Activated CD8-positive, alpha-beta T cell treated with anti-CD3 and anti-CD28 coated beads for 36 hours (primary cell): ENCODE results near the gene FSTL4. TPM values are rescaled to one million over a fixed set of nuclear protein-coding genes. Genes with fewer than 3 reads are reported as not detected.

Experiments
- ATAC-seq: fragments of 200-7000 bp; cut with Tn5 transposase; one replicate; pipeline ENCODE4 v1.10.0; 2021; ENCODE audit warnings: mild to moderate bottlenecking, moderate library complexity
- CTCF ChIA-PET: fragments of 350-600 bp; sonication (Branson Sonifier 250); formaldehyde crosslinking; loops from one replicate; lab custom pipeline; 2021; ENCODE audit warnings: antibody characterized with exemption; lab: Charles Lee
- POLR2A ChIA-PET: fragments of 350-600 bp; sonication (Branson Sonifier 250); formaldehyde crosslinking; loops from one replicate; lab custom pipeline; 2021; ENCODE audit warnings: antibody characterized with exemption; lab: Charles Lee
- DNase-seq: peaks from one replicate; pipeline ENCODE4 v3.0.0-alpha.2; 2020
- H3K27ac Mint-ChIP-seq: one replicate; pipeline ENCODE4 v1.8.0; 2021; ENCODE audit warnings: mild to moderate bottlenecking, mixed read lengths
- H3K27me3 Mint-ChIP-seq: one replicate; pipeline ENCODE4 v1.8.0; 2021; ENCODE audit warnings: mixed read lengths
- H3K36me3 Mint-ChIP-seq: one replicate; pipeline ENCODE4 v1.8.0; 2021; ENCODE audit warnings: low read depth, mixed read lengths
- H3K4me1 Mint-ChIP-seq: one replicate; pipeline ENCODE4 v1.8.0; 2021; ENCODE audit warnings: low read depth, mixed read lengths
- H3K4me3 Mint-ChIP-seq: one replicate; pipeline ENCODE4 v1.8.0; 2021; ENCODE audit warnings: mild to moderate bottlenecking, moderate library complexity, mixed read lengths
- H3K9me3 Mint-ChIP-seq: one replicate; pipeline ENCODE4 v1.8.0; 2021; ENCODE audit warnings: mixed read lengths
- CTCF ChIP-seq: fragments of 200-600 bp; IDR thresholded peaks from one replicate; pipeline ENCODE4 v1.8.0; 2022; ENCODE audit warnings: antibody characterized with exemption, mild to moderate bottlenecking
- intact Hi-C: fragments of 100-400 bp; cut with micrococcal nuclease; formaldehyde crosslinking; loops from one replicate; pipeline ENCODE4 v1.10.0; 2022
- total RNA-seq, 2 experiments: library from RNA; stranded (reverse); gene quantifications; one replicate each; pipeline ENCODE4 v1.2.3, GENCODE V29; 2021

The FSTL4 gene
- total RNA-seq, 2 experiments from 2014 or later = not detected

DNA sequence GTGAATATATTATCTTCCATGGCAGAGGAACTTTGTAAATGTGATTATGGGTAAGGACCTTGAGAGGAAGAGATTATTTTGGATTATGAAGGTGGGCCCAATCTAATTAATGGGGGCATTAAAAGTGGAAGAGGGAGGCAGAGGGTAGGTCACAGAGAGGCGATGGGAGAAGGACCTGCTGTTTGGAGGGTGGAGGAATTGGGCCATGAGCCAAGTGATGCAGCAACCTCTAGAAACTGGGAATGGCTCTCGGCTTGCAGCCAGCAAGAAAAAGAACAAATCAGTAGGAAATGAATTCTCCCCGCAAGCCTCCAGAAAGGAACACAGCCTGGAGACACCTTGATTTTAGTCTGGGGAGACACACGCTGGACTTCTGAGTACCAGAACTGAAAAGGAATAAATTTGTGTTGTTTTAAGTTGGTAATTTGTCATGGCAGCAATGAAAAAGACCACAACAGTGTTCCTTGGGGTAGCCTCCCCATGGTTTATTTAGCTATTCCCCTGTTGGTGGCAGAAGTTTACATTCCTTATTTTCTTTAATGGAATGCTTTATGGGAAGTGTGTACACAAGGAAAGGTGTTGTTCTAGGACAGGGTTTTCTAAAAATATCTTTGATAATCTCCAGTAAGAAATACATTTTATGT, 456.9 kb downstream of the FSTL4 start:
- peaks cover 5% of the 10 kb centered on the region for H3K4me1 Mint-ChIP-seq
- no peak for ATAC-seq
- peaks cover 1% of the 10 kb centered on the region for H3K9me3 Mint-ChIP-seq
- no peak for TF ChIP-seq CTCF
- CTCF ChIA-PET = no interaction called here
- no peaks in the 10 kb centered on the region for H3K36me3 Mint-ChIP-seq
- POLR2A ChIA-PET = no interaction called here
- no peak for DNase-seq
- H3K4me3 Mint-ChIP-seq = no peak overlapping the region
- no peak overlapping the region for H3K27ac Mint-ChIP-seq
- intact Hi-C loops = no loop called here
- no peaks in the 10 kb centered on the region for H3K27me3 Mint-ChIP-seq

DNA sequence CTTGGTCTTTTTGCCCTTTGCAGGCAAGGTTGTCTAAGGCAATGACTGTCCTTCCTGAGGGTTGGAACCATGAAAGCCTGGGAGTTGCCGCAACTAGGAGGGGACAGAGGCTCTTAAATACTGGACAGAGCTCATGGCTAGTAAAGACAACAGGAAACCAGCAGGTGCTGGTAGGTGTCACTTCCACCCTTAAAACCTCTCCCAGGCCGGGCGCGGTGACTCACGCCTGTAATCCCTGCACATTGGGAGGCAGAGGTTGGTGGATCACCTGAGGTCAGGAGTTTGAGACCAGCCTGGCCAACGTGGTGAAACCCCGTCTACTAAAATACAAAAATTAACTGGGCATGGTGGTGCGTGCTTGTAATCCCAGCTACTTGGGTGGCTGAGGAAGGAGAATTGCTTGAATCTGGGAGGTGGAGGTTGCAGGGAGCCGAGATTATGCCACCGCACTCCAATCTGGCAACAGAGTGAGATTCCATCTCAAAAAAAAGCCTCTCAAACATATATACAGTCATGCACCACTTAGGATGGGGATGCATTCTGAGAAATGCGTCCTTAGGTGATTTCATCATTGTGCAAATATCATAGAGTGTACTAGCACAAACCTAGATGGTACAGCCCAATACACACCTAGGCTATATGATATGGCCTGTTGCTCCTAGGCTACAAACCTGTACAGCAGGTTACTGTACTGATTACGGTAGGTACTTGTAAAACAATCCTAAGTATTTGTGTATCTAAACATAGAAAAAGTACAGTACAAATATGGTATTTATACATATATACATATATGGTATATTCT, 457.9 kb downstream of the FSTL4 start:
- intact Hi-C loops = no loop called here

DNA sequence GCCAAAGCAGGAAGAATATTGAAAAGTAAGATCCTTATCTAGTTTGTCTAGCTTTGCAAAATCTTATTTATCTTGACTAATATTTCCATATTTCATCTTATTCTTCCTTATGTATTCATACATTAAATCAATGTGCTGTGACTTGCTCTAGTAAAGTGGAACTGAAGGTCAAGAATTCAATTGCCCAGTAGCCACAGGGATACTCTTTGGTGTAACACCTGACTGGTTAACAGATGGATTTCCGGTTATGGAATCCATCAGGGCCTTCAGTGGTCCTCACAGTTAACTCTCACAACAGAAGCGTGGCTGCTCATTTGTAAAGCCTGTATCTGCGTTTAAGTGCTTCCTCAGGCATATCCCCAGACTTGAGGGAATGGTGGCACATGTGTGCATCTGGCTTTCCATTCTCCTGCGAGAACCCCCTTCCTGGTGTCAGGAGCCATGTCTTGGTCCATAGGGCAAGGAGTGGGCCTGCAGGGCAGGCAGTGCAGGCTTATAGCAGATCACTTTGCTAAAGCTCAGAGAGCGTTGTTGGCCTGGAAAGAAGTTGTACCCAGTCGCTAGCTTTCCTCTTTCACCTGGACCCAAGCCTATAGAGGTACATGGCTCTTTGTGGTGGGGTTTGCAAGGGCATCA, 461.3 kb downstream of the FSTL4 start:
- POLR2A ChIA-PET = interaction anchor here (1.0 kb wide), 1 partner anchor 98 kb away, joined by 3 read pairs; no protein-coding TSS in a partner anchor
- H3K27ac Mint-ChIP-seq = no peak overlapping the region
- H3K27me3 Mint-ChIP-seq = no peaks in the 10 kb centered on the region
- intact Hi-C loops = no loop called here
- no peaks in the 10 kb centered on the region for H3K9me3 Mint-ChIP-seq
- H3K36me3 Mint-ChIP-seq = no peaks in the 10 kb centered on the region
- DNase-seq = no peak
- TF ChIP-seq CTCF = no peak
- no peak for ATAC-seq
- CTCF ChIA-PET = no interaction called here
- no peak overlapping the region for H3K4me3 Mint-ChIP-seq
- peaks cover 17% of the 10 kb centered on the region for H3K4me1 Mint-ChIP-seq

More for the DNA sequence above, 457.9 kb downstream of the FSTL4 start:
- H3K9me3 Mint-ChIP-seq = peaks cover 1% of the 10 kb centered on the region
- no peaks in the 10 kb centered on the region for H3K36me3 Mint-ChIP-seq
- H3K4me3 Mint-ChIP-seq = no peak overlapping the region
- ChIA-PET CTCF (no interaction called here), POLR2A (no interaction called here)
- H3K27me3 Mint-ChIP-seq = no peaks in the 10 kb centered on the region
- no peak overlapping the region for H3K27ac Mint-ChIP-seq
- DNase-seq (no peak), ATAC-seq (no peak)
- H3K4me1 Mint-ChIP-seq = no peaks in the 10 kb centered on the region
- TF ChIP-seq CTCF = no peak

DNA sequence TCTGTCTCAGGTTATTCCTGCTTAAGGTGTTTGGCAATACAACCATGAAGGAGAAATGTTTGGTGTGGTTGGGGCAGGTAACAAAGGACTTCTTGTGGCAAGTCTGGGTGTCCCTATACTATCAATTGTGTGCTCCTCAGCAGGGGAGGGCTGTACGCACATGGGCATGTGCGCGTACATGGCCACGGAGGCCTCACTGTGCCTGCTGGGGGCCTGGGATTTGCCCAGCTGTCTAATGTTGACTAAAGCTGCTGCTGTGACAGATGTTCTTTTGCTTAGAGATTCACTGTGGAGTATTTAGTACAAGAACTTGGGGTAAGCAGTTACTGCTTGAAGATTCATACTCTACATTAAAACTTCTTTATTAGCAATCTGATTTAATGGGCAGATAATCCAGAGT, 463.0 kb downstream of the FSTL4 start:
- Mint-ChIP-seq H3K36me3 (no peaks in the 10 kb centered on the region), H3K27me3 (no peaks in the 10 kb centered on the region), H3K4me3 (no peak overlapping the region), H3K9me3 (no peaks in the 10 kb centered on the region), H3K27ac (no peak overlapping the region), H3K4me1 (peaks cover 17% of the 10 kb centered on the region)
- ChIA-PET POLR2A (no interaction called here), CTCF (no interaction called here)
- DNase-seq = no peak
- no peak for TF ChIP-seq CTCF
- intact Hi-C loops = no loop called here
- ATAC-seq = no peak
